ENCODE data around the gene HCST.

DNA sequence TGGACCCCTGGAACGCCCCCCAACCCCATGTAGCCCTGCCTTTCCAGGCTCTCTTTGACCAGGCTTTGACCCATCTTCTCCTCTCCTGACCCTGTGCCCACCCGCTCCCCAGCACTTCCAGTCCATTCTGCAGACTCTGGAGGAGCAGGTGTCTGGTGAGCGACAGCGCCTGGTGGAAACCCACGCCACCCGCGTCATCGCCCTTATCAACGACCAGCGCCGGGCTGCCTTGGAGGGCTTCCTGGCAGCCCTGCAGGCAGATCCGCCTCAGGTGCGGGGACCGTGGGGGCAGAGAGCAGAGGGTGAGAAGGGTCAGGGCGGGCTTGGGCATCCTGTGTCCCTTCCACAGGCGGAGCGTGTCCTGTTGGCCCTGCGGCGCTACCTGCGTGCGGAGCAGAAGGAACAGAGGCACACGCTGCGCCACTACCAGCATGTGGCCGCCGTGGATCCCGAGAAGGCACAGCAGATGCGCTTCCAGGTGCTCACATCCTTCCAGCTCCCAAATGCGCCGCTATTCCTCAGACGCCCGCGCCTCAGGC is 27.9 kb upstream of the HCST start:
- TF ChIP-seq, protein P1, sequence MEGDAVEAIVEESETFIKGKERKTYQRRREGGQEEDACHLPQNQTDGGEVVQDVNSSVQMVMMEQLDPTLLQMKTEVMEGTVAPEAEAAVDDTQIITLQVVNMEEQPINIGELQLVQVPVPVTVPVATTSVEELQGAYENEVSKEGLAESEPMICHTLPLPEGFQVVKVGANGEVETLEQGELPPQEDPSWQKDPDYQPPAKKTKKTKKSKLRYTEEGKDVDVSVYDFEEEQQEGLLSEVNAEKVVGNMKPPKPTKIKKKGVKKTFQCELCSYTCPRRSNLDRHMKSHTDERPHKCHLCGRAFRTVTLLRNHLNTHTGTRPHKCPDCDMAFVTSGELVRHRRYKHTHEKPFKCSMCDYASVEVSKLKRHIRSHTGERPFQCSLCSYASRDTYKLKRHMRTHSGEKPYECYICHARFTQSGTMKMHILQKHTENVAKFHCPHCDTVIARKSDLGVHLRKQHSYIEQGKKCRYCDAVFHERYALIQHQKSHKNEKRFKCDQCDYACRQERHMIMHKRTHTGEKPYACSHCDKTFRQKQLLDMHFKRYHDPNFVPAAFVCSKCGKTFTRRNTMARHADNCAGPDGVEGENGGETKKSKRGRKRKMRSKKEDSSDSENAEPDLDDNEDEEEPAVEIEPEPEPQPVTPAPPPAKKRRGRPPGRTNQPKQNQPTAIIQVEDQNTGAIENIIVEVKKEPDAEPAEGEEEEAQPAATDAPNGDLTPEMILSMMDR (IDR thresholded peaks at IDR 0.05 in 8 of 11, conservative IDR thresholded peaks at IDR 0.05 in 3 of 11) = no peak
- TF ChIP-seq POLR2A (IDR thresholded peaks at IDR 0.05) = no peak
- TF ChIP-seq POLR2AphosphoS5 (IDR thresholded peaks at IDR 0.05) = no peak

Measured in spleen (tissue), 7 donors.